HCT116 (cell line): ENCODE data around the gene ABHD16B. TPM values are rescaled to one million over a fixed set of nuclear protein-coding genes. Genes with fewer than 3 reads are reported as not detected.
A peak's percentile ranks its signal among the peaks of the same experiment; 100 is the strongest.

Source experiments
- ATAC-seq: fragments of 200-7000 bp; cut with Tn5 transposase; 2 replicates; pipeline ENCODE4 v1.9.1; 2020; ENCODE audit warnings: mild to moderate bottlenecking, moderate library complexity
- BruUV-seq: library from RNA; stranded (reverse); fragments of 400-500 nt; replicated peaks from 2 replicates; lab custom pipeline; 2021; lab: Mats Ljungman, UMichigan
- CTCF ChIA-PET: fragments of 300-600 bp; sonication (Branson Sonifier 250); formaldehyde crosslinking; loops from one replicate; lab custom pipeline; 2021; ENCODE audit warnings: antibody characterized with exemption; lab: Charles Lee
- POLR2A ChIA-PET: fragments of 300-600, 350-600 bp; sonication (Branson Sonifier 250); formaldehyde crosslinking; loops from one replicate; lab custom pipeline; 2021; ENCODE audit warnings: antibody characterized with exemption; lab: Charles Lee
- RAD21 ChIA-PET, 2 experiments: fragments of 300-600 bp; sonication (Branson Sonifier 250); formaldehyde crosslinking; loops; one replicate each; lab custom pipeline; 2023; ENCODE audit warnings: low total read pairs in 2 of 2; ENCODE audit not compliant: uncharacterized antibody in 2 of 2, unreplicated experiment in 2 of 2, low non-redundant PET in 1 of 2; lab: Charles Lee
- DNase-seq: peaks from one replicate; pipeline ENCODE4 v3.0.0-alpha.2; 2010; ENCODE audit warnings: low read depth, low spot score
- H2AFZ ChIP-seq: fragments of 200-600 bp; shearing (Covaris generic), sonication (generic); 2 replicates; pipeline ENCODE4 v1.6.1; 2017; ENCODE audit warnings: low read depth, mixed run types, mixed read lengths, antibody characterized with exemption, low read length; ENCODE audit not compliant: poor library complexity, severe bottlenecking
- H3K27ac ChIP-seq: 2 replicates; pipeline ENCODE4 v1.5.1; 2012; ENCODE audit warnings: low read depth, low read length
- H3K27me3 ChIP-seq: fragments of 200-600 bp; sonication (generic); 2 replicates; pipeline ENCODE4 v1.6.1; 2016; ENCODE audit warnings: mixed run types, low read length, mixed read lengths; ENCODE audit not compliant: insufficient read depth
- H3K36me3 ChIP-seq, 2 experiments: fragments of 200-500 bp in 1 of 2; fragments of 200-600 bp in 1 of 2; sonication (Bioruptor generic) in 1 of 2; sonication (generic) in 1 of 2; 2 replicates each; pipeline versions ENCODE4 v1.5.1 to v1.6.1; 2014 to 2016; ENCODE audit warnings: low read length in 2 of 2, inconsistent platforms in 1 of 2, mixed read lengths in 1 of 2, mixed run types in 1 of 2; ENCODE audit not compliant: insufficient read depth in 2 of 2, control insufficient read depth in 1 of 2
- H3K4me1 ChIP-seq, 2 experiments: fragments of 200-600 bp in 1 of 2; sonication (generic) in 1 of 2; 2 replicates each; pipeline versions ENCODE4 v1.5.1 to v1.6.1; 2012 to 2017; ENCODE audit warnings: low read length in 2 of 2, inconsistent platforms in 1 of 2, mild to moderate bottlenecking in 1 of 2, mixed read lengths in 1 of 2, mixed run types in 1 of 2, moderate library complexity in 1 of 2; ENCODE audit not compliant: insufficient read depth in 2 of 2, control insufficient read depth in 1 of 2
- H3K4me2 ChIP-seq: fragments of 200-600 bp; sonication (generic); 2 replicates; pipeline ENCODE4 v1.6.1; 2017; ENCODE audit warnings: mixed run types, low read length, mixed read lengths
- H3K4me3 ChIP-seq, 2 experiments: fragments of 200-600 bp in 1 of 2; sonication (generic) in 1 of 2; replicated peaks in 1 of 2; 2 replicates each; pipeline ENCODE4 v1.5.1; 2011 to 2016; ENCODE audit warnings: low read length in 2 of 2, control low read depth in 1 of 2, low read depth in 1 of 2, mild to moderate bottlenecking in 1 of 2, mixed read lengths in 1 of 2, mixed run types in 1 of 2
- H3K79me2 ChIP-seq: fragments of 200-600 bp; sonication (generic); 2 replicates; pipeline ENCODE4 v1.6.1; 2017; ENCODE audit warnings: mild to moderate bottlenecking, mixed run types, low read length, moderate library complexity, mixed read lengths; ENCODE audit not compliant: insufficient read depth
- H3K9ac ChIP-seq: fragments of 200-600 bp; sonication (generic); 2 replicates; pipeline ENCODE4 v1.6.1; 2016; ENCODE audit warnings: low read length, mixed read lengths
- H3K9me2 ChIP-seq: fragments of 200-600 bp; sonication (generic), shearing (Covaris generic); 2 replicates; pipeline ENCODE4 v1.6.1; 2017; ENCODE audit warnings: mixed run types, mild to moderate bottlenecking, moderate library complexity; ENCODE audit not compliant: insufficient read depth
- H3K9me3 ChIP-seq, 2 experiments: fragments of 200-500 bp in 1 of 2; fragments of 200-600 bp in 1 of 2; sonication (Bioruptor generic) in 1 of 2; sonication (generic) in 1 of 2; 2 replicates each; pipeline ENCODE4 v1.6.1; 2014 to 2017; ENCODE audit warnings: low read length in 2 of 2, mixed read lengths in 2 of 2, inconsistent platforms in 1 of 2, low read depth in 1 of 2, mild to moderate bottlenecking in 1 of 2, mixed run types in 1 of 2, moderate library complexity in 1 of 2; ENCODE audit not compliant: control insufficient read depth in 1 of 2, insufficient read depth in 1 of 2
- H4K20me1 ChIP-seq: fragments of 200-600 bp; sonication (generic), shearing (Covaris generic); 2 replicates; pipeline ENCODE4 v1.6.1; 2017; ENCODE audit warnings: mixed run types, mild to moderate bottlenecking, moderate library complexity; ENCODE audit not compliant: insufficient read depth
- CBX3 ChIP-seq: IDR thresholded peaks from 2 replicates; pipeline ENCODE4 v1.6.1; 2012; ENCODE audit warnings: low read depth
- CEBPB ChIP-seq: IDR thresholded peaks from 2 replicates; pipeline ENCODE4 v1.6.1; 2012; ENCODE audit warnings: low read depth
- CTCF ChIP-seq, 3 experiments: fragments of 200-600 bp in 1 of 3; sonication (generic) in 1 of 3; IDR thresholded peaks in 2 of 3; conservative IDR thresholded peaks in 1 of 3; 2 replicates each; pipeline ENCODE4 v1.5.1; 2012 to 2017; ENCODE audit warnings: low read depth in 2 of 3, low read length in 2 of 3, antibody characterized with exemption in 1 of 3, borderline replicate concordance in 1 of 3, control low read depth in 1 of 3, mild to moderate bottlenecking in 1 of 3, mixed read lengths in 1 of 3, mixed run types in 1 of 3, moderate library complexity in 1 of 3; ENCODE audit not compliant: insufficient read depth in 1 of 3
- EGR1 ChIP-seq: IDR thresholded peaks from 2 replicates; pipeline ENCODE4 v1.6.1; 2012; ENCODE audit warnings: low read depth
- ELF1 ChIP-seq: IDR thresholded peaks from 2 replicates; pipeline ENCODE4 v1.6.1; 2012; ENCODE audit warnings: low read depth, borderline replicate concordance
- EZH2 ChIP-seq: fragments of 200-600 bp; sonication (generic); IDR thresholded peaks from 2 replicates; pipeline ENCODE4 v1.6.1; 2017; ENCODE audit warnings: antibody characterized with exemption, mixed run types
- EZH2phosphoT487 ChIP-seq: fragments of 200-600 bp; IDR thresholded peaks from 2 replicates; pipeline ENCODE4 v1.6.1; 2018; ENCODE audit warnings: antibody characterized with exemption, borderline replicate concordance
- FOSL1 ChIP-seq: IDR thresholded peaks from 2 replicates; pipeline ENCODE4 v1.6.1; 2012; ENCODE audit warnings: low read depth
- JUND ChIP-seq: IDR thresholded peaks from 2 replicates; pipeline ENCODE4 v1.6.1; 2012
- RAD21 ChIP-seq: IDR thresholded peaks from 2 replicates; pipeline ENCODE4 v1.6.1; 2012; ENCODE audit warnings: low read depth, mild to moderate bottlenecking
- SIN3A ChIP-seq: IDR thresholded peaks from 2 replicates; pipeline ENCODE4 v1.6.1; 2012; ENCODE audit warnings: low read depth
- SP1 ChIP-seq: IDR thresholded peaks from 2 replicates; pipeline ENCODE4 v1.6.1; 2012; ENCODE audit warnings: low read depth
- SRF ChIP-seq: IDR thresholded peaks from 2 replicates; pipeline ENCODE4 v1.6.1; 2012; ENCODE audit warnings: low read depth
- TCF7L2 ChIP-seq: IDR thresholded peaks from 2 replicates; pipeline ENCODE4 v1.7.0; 2011; ENCODE audit warnings: borderline replicate concordance, inconsistent platforms; ENCODE audit not compliant: insufficient read depth, insufficient read length; ENCODE audit errors: extremely low read depth
- ZBTB33 ChIP-seq: IDR thresholded peaks from 2 replicates; pipeline ENCODE4 v1.6.1; 2011; ENCODE audit warnings: mild to moderate bottlenecking, low read length, moderate library complexity; ENCODE audit not compliant: insufficient replicate concordance; ENCODE audit errors: extremely low read depth
- ZFX ChIP-seq: fragments of 450-650 bp; IDR thresholded peaks from 2 replicates; pipeline ENCODE4 v1.6.1; 2017
- ZNF274 ChIP-seq: fragments of 200-500 bp; sonication (Bioruptor generic); IDR thresholded peaks from 2 replicates; pipeline ENCODE4 v1.6.1; 2014; ENCODE audit warnings: mild to moderate bottlenecking, low read depth, low read length, inconsistent platforms
- intact Hi-C: fragments of 100-400 bp; cut with micrococcal nuclease; formaldehyde crosslinking; loops from 2 replicates; pipeline ENCODE4 v1.10.0; 2022
- total RNA-seq: library from RNA; stranded (reverse); gene quantifications from one replicate; pipeline ENCODE4 v1.2.1, GENCODE V29; 2021; ENCODE audit not compliant: unreplicated experiment

ABHD16B gene
- total RNA-seq, 1 experiment from 2014 or later, result not detected

- TF ChIP-seq TCF7L2, result no peak
- TF ChIP-seq SP1, result no peak
- no peak for TF ChIP-seq ZFX
- TF ChIP-seq ELF1, result no peak
- TF ChIP-seq SIN3A, result no peak
- no peak for TF ChIP-seq EZH2
- TF ChIP-seq EGR1, result no peak
- no peak for TF ChIP-seq ZNF274
- TF ChIP-seq FOSL1, result no peak
- TF ChIP-seq, all 23 proteins: peak for 0
Measured at GRCh38 chr20:63833776-63834490, 27.4 kb upstream of the ABHD16B start (continued).

- Histone ChIP-seq H2AFZ (no peak overlapping the region), H3K27ac (peak overlapping the region; percentile 61; the same call in 1 of the 2 replicates), H3K4me1 (peaks cover 19 to 36% of the 10 kb centered on the region in 2 experiments), H3K27me3 (no peaks in the 10 kb centered on the region), H4K20me1 (no peaks in the 10 kb centered on the region), H3K9me3 (no peaks in the 10 kb centered on the region), H3K79me2 (no peaks in the 10 kb centered on the region), H3K4me2 (peak overlapping the region; percentile 52), H3K36me3 (no peaks in the 10 kb centered on the region), H3K9me2 (no peaks in the 10 kb centered on the region), H3K4me3 (no peak overlapping the region; a peak in 1 of 4 replicates), H3K9ac (no peak overlapping the region; the same call in 1 of the 2 replicates)
- intact Hi-C loops, result no loop called here
- RAD21 ChIA-PET, result no interaction called here
- TF ChIP-seq CEBPB (no peak), ELF1 (no peak), ZBTB33 (no peak), EZH2phosphoT487 (no peak), ZNF274 (no peak), RAD21 (no peak), SRF (no peak), SP1 (no peak), JUND (no peak), TCF7L2 (no peak), CTCF (IDR thresholded peaks at IDR 0.05 in 2 of 3, conservative IDR thresholded peaks at IDR 0.05 in 1 of 3; ENCODE audit: borderline replicate concordance in 1 of 3, insufficient read depth in 1 of 3, low read depth in 2 of 3, low read length in 2 of 3) (no peak), CBX3 (no peak)
- no TSS peak for BruUV-seq
- DNase-seq (no peak), ATAC-seq (0 out of 2 replicates have a peak, but pooled peaks have one; percentile 0)
- POLR2A ChIA-PET, result no interaction called here
- CTCF ChIA-PET, result no interaction called here
Measured at GRCh38 chr20:63834491-63834880, 26.8 kb upstream of the ABHD16B start.
